ENCODE data around the gene SH3BP5.

The SH3BP5 gene

DNA sequence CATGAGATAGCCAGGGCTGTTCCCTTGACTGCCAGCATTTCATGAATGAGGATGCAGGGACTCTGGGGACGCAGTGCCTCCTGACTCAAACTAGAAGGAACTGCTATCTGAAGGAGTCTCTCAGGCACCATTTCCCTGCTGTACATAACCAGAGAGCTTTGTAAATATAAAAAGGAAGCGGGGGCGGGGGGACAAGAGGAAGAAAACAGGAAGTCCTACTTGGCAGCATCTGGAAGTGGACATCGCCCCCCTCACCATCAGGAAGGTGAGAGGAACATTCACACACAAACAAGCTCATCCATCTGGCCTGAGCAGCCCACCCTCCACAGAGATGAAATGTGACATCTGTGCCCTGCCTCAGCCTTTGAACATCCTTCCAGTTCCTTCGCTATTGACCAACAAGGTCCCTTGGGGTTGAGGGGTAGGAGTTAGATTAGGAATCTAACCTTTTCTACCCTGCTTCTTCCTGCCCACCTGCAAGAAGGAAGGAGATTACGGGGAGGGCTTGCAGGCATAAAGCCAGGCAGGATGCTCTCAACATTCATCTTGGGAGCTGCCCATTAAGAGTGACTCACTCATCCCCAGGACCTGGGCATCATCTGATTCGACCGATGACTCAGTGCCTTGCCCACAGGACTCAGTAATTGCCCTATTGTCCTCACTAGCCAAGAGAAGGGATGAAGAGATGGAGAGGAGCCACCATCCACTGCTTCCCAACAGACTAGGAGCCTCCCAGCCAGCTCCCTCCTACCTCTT lies 31.9 kb downstream of the SH3BP5 start:
- Mint-ChIP-seq H3K4me1 (peaks cover 75% of the 10 kb centered on the region), H3K27ac (no peak overlapping the region), H3K36me3 (peaks cover 25% of the 10 kb centered on the region), H3K9me3 (no peaks in the 10 kb centered on the region), H3K4me3 (no peak overlapping the region), H3K27me3 (no peaks in the 10 kb centered on the region)

DNA sequence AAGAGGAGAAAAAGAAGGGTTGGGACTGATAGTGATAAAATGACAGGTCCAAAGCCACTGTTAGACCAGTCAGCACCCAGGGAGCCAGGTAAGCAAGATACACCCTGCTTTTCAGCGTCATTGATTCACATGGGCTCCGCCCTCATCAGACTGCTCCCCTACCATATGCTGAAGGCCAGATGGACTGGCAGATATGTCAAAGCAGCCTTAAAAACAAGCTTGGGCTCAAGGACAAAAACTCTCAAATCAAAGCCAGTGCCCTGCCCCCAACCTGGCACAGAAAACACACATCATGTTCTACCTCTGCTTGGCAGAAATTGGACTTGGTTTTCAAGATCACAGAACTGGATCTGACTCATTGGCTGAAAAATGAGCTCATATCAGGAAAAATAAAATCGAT lies 33.4 kb downstream of the SH3BP5 start:
- Mint-ChIP-seq H3K4me1 (peaks cover 77% of the 10 kb centered on the region), H3K27ac (no peak overlapping the region), H3K9me3 (no peaks in the 10 kb centered on the region), H3K36me3 (peaks cover 26% of the 10 kb centered on the region), H3K4me3 (no peak overlapping the region), H3K27me3 (no peaks in the 10 kb centered on the region)

DNA sequence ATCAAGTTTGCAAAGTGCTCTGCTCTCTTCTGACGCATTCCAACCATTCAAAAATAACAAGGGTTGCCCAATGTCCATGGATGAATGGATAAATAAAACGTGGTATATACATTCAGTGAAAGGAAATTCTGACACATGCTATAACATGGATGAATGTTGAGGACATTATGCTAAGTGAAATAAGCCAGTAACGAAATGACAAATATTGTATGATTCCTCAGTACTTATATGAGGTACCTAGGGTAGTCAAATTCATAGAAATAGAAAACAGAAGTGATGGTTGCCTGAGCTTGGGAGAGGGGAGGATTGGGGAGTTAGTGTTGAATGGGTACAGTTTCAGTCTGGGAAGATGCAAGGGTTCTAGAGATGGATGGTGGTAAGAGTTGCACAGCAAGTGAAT lies 33.9 kb downstream of the SH3BP5 start:
- no peaks in the 10 kb centered on the region for H3K27me3 Mint-ChIP-seq
- peaks cover 76% of the 10 kb centered on the region for H3K4me1 Mint-ChIP-seq
- H3K9me3 Mint-ChIP-seq, result no peaks in the 10 kb centered on the region
- peak overlapping the region; percentile 11 for H3K4me3 Mint-ChIP-seq
- no peak overlapping the region for H3K27ac Mint-ChIP-seq
- H3K36me3 Mint-ChIP-seq, result peaks cover 26% of the 10 kb centered on the region

DNA sequence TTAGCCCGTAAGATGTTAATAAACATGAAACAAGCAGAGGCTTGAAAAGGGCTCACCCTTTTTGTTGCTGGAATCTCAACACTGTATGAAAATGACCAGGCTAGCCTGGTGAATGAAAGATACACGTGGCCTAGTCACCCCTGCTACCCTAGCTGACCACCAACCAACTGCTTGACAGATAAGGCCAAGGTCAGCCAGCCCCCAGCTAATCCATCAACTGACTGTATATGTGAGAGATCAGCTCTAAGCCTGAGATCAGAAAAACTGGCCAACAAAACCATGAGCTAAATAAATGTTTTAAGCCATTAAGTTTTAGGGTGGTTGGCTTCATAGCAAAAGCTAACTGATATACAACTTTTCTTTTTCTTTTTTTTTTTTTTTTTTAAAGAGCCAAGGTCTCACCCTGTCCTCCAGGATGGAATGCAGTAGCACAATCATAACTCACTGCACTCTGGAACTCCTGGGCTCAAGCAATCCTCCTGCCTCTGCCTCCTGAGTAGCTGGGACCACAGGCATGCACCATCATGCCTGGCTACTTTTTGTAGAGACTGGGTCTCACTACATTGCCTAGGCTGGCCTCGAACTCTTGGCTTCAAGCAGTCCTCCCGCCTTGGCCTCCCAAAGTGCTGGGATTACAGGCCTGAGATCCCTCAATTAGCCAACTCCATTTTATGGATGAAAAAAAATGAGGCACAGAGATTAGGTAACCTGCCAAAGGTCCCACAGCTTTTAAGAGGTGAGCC lies 34.6 kb downstream of the SH3BP5 start:
- peaks cover 76% of the 10 kb centered on the region for H3K4me1 Mint-ChIP-seq
- H3K9me3 Mint-ChIP-seq, result no peaks in the 10 kb centered on the region

DNA sequence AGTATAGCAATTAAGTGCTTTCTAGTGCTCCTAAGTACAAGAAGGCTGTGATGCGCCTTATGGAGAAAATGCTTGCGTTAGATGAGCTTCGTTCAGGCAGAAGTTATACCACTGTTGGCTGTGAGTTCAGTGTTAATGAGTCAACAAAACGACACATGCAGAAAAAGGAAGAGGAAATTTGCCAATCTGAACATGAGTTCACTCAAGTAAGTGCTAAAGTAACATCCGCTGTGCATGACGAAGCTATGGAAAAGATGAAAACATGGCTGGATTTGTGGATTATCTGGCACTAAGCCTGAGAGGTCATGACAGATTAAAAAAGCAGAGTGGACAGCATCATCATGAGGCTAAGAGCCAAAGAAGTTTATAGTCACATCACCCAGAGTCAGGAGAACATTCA lies 36.9 kb downstream of the SH3BP5 start:
- Mint-ChIP-seq H3K4me1 (peaks cover 85% of the 10 kb centered on the region), H3K4me3 (no peak overlapping the region), H3K36me3 (peaks cover 12% of the 10 kb centered on the region), H3K27me3 (no peaks in the 10 kb centered on the region), H3K27ac (peak overlapping the region; percentile 6), H3K9me3 (no peaks in the 10 kb centered on the region)

More for the DNA sequence above, 34.6 kb downstream of the SH3BP5 start:
- no peak overlapping the region for H3K27ac Mint-ChIP-seq
- no peaks in the 10 kb centered on the region for H3K27me3 Mint-ChIP-seq
- peaks cover 20% of the 10 kb centered on the region for H3K36me3 Mint-ChIP-seq
- H3K4me3 Mint-ChIP-seq, result no peak overlapping the region

DNA sequence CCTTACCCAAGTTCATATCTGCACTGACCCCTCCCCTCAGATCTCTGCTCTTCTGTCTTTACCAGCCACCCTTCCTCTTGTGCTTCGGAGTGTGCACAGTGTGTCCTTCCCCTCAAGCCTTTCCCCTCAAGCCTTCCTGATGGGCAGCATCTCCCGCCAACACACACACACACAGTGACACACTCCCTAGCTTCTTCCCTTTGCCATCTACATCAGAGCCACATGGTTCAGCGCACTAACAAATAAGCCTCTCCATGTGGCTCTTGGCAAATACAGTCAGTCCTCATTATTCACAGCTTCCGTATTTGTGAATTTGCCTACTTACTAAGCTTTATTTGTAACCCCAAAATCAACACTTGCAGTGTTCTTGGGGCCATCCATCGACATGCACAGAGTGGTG lies 37.5 kb downstream of the SH3BP5 start:
- Mint-ChIP-seq H3K36me3 (peaks cover 11% of the 10 kb centered on the region), H3K4me3 (no peak overlapping the region), H3K4me1 (peaks cover 83% of the 10 kb centered on the region), H3K27me3 (no peaks in the 10 kb centered on the region), H3K9me3 (no peaks in the 10 kb centered on the region), H3K27ac (no peak overlapping the region)

DNA sequence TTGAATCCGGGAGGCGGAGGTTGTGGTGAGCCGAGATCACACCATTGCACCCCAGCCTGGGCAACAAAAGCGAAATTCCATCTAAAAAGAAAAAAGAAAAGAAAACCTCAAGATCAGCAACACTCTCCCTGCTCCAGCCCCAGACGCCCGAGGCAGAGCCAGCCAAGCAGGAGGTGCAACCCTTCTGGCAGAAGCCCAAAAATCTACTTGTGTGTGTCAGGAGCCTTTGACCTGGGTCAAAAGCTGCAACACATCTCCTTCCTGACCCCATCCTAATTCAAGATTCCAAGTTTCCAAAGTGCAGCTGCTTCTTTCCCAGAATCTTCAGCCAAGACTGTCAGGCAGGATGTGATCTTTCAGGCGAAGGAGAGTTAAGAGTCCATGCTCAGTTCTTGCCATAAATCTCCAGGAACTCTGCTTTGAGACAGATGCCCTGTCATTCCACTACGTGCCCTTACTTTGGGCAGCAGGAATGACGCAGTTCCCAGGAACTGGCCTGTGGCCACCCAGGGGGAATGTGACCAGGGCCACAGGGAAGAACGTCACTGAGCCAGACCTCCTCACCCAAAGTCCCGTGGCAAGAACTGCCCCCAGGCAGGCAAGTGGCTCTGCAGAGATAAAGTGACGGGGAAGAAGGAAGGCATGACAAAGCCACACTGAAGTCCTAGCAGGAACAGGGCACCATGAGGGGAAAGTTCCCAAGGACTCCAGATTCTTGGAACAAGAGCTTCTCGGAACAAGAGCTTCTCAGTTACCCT lies 39.4 kb downstream of the SH3BP5 start:
- Mint-ChIP-seq H3K4me3 (no peak overlapping the region), H3K27me3 (no peaks in the 10 kb centered on the region), H3K27ac (peak overlapping the region; percentile 30), H3K36me3 (peaks cover 6% of the 10 kb centered on the region), H3K4me1 (peaks cover 86% of the 10 kb centered on the region), H3K9me3 (no peaks in the 10 kb centered on the region)

DNA sequence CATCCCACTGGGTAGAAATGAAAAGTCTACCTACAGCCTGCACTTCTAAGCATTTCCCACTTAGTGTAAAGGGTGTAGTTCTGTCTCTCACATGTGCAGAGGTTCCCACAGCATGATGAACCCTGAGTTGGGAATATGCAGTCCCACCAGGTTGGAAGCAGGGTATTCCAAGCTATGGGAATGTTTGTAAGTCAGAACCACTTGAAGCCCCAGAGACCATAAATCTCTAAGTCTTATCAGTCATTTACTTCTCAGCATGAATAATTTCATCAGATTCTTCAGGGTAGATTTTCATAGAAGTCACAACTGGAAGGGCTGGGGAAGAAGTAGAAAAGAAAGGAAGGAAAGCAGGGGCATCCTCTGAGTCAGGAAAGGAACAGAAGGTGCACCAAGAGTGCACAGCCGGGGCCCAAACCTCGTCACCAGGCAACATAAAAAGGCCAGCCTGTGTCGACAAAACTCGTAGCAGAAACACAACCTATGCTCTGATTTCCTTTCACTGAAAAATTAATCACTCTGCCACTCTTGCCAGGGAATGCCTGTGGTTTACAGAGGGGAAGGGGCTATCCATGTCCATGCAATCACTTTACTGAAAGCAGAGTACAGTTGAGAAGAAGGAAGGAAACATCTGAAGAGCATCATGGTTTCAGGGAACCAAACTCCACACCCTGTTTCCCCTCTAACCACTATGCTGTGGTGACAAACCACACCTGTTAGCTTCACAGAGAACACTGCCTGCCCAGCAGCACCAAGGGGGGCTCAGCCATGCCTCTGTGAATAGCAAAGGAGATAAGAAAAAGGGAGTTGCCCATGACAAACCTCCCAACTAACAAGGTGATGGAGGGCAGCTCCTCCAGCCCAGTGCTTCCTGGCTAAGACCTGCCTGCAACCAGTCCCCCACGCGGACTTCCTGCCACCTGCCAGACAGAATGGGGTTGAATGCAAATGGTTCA lies 40.5 kb downstream of the SH3BP5 start:
- Mint-ChIP-seq H3K4me1 (peaks cover 82% of the 10 kb centered on the region), H3K27ac (peak overlapping the region; percentile 73), H3K27me3 (no peaks in the 10 kb centered on the region), H3K9me3 (no peaks in the 10 kb centered on the region), H3K36me3 (peaks cover 3% of the 10 kb centered on the region), H3K4me3 (peak overlapping the region; percentile 64)

DNA sequence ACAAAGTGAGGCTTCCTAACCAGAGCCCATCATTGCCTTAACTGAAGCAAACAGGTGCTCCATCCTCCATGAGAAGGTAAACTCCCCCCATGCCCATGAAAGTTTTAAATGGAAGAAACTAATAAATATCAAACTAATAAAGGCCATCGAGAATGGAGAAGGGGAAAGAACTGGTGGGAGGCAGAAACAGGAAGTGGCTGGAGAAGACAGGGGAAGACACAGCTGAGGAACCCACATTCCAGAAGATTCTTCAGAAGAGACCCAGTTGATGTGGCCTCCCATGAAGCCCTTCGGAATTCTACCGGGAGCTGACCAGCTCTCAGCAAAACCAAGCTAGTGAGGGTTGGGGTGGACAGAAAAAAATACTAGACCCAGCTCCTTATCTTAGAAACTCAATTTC lies 41.6 kb downstream of the SH3BP5 start:
- no peaks in the 10 kb centered on the region for H3K9me3 Mint-ChIP-seq
- H3K4me3 Mint-ChIP-seq, result no peak overlapping the region
- H3K27me3 Mint-ChIP-seq, result no peaks in the 10 kb centered on the region
- H3K36me3 Mint-ChIP-seq, result peaks cover 5% of the 10 kb centered on the region
- peaks cover 84% of the 10 kb centered on the region for H3K4me1 Mint-ChIP-seq
- peak overlapping the region; percentile 52 for H3K27ac Mint-ChIP-seq

DNA sequence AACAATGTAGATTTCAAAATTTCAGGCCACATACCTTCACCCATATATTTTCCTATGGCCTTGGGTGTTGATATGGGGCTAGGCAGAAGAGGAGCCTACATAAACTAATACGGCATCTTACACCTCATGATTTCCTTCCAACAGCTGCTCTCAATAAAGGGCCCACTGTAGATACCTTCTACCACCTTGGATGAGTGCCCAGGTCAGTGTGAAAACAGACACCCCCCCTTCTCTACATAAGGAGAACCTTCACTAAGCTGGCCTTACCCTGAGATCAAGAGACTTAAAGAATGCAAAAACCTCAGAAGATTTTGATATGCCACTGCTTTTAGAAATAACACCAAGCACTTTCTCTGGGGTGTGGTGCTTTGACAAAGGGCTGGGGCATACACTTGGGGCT lies 42.7 kb downstream of the SH3BP5 start:
- no peaks in the 10 kb centered on the region for H3K9me3 Mint-ChIP-seq
- H3K36me3 Mint-ChIP-seq, result peaks cover 3% of the 10 kb centered on the region
- peak overlapping the region; percentile 51 for H3K4me3 Mint-ChIP-seq
- H3K27me3 Mint-ChIP-seq, result no peaks in the 10 kb centered on the region
- H3K4me1 Mint-ChIP-seq, result peaks cover 82% of the 10 kb centered on the region
- H3K27ac Mint-ChIP-seq, result peak overlapping the region; percentile 82

DNA sequence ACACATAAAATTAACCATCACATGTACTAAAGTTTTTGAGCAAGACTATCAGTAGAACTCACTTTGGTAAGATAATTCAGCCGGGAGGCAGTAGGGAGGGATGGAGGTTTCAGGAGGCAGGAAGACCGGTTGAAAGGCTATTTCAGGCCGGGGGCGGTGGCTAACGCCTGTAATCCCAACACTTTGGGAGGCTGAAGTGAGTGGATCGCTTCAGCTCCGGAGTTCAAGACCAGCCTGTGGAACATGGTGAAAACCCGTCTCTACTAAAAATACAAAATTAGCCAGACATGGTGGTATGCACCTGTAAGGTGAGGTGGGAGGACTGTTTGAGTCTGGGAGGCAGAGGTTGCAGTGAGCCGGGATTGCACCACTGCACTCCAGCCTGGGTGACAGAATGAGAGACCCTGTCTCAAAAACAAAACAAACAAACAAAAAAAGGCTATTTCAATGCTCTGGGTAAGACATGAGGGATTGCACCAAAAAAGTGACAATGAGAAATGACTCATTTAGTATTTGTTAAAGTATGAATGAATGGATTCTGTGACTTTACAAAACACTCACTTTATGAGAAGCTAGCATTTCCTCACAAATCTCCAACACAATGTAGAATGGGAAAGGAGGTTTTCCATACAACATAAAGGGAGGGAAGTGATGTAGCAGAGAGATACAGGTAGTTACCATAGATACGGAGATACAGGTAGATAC lies 43.9 kb downstream of the SH3BP5 start:
- Mint-ChIP-seq H3K4me3 (no peak overlapping the region), H3K27ac (no peak overlapping the region), H3K36me3 (peaks cover 6% of the 10 kb centered on the region), H3K4me1 (peaks cover 86% of the 10 kb centered on the region), H3K27me3 (no peaks in the 10 kb centered on the region), H3K9me3 (no peaks in the 10 kb centered on the region)

DNA sequence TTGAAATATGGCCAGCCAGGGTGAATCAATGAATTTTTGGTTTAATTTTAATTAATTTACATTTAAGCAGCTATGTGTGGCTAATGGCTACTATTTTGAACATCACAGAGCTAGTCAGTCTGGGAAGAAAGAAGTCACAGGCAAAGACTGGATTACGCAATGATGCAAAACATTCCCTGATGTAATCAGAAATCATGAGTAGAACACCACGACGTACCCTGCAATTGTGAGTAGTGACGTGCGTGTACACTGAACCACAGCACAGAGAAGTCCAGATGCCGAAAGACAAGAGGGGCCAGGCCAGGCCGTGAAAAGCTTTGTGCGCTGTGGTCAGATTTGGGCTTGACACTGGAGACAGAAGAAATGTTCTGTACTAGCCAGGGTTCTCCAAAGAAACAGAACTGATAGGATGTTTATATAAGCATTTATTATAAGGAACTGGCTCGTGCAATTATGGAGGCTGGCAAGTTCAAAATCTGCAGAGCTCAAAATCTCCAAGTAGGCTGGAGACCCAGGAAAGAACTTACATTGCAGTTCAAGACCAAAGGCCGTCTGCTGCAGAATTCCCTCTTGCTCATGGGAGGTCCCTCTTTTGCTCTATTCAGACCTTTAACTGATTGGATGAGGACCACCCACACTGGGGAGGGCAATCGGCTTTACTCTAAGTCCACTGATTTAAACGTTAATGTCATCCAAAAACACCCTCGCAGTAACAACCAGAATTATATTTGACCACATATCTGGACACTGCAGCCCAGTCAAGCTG lies 44.6 kb downstream of the SH3BP5 start:
- no peaks in the 10 kb centered on the region for H3K27me3 Mint-ChIP-seq
- H3K9me3 Mint-ChIP-seq, result no peaks in the 10 kb centered on the region
- H3K27ac Mint-ChIP-seq, result no peak overlapping the region
- peaks cover 81% of the 10 kb centered on the region for H3K4me1 Mint-ChIP-seq
- H3K4me3 Mint-ChIP-seq, result no peak overlapping the region
- H3K36me3 Mint-ChIP-seq, result peaks cover 6% of the 10 kb centered on the region

DNA sequence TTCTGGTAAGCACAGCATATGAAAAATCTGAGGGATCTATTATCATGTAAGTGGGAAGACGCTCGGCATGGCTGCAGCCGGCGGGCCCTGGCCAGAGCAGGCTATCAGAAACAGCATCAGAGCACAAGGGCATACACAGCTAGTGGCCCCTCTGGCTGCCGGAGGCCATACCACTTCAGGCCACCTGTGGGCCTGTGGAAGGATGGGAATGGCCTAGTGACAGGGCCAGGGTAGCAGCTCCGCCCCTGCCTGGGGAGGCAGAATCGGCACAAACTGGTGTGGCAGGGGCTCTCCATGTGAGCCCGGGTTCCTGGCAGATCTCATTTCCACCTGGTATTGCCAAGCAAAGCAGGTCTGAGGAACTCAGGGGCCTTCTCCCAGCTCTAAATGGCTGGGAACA lies 46.4 kb downstream of the SH3BP5 start:
- Mint-ChIP-seq H3K4me3 (no peak overlapping the region), H3K36me3 (peaks cover 6% of the 10 kb centered on the region), H3K4me1 (peaks cover 78% of the 10 kb centered on the region), H3K27ac (peak overlapping the region; percentile 38), H3K9me3 (no peaks in the 10 kb centered on the region), H3K27me3 (no peaks in the 10 kb centered on the region)

Measured in activated naive CD4-positive, alpha-beta T cell treated with anti-CD3 and anti-CD28 coated beads, Interleukin-2, amount 50 U/mL, for 24 hours (primary cell).